Subcutaneous adipose tissue (tissue), 4 donors: ENCODE data around the gene SPNS2. TPM values are rescaled to one million over a fixed set of nuclear protein-coding genes. Genes with fewer than 3 reads are reported as not detected.

ENCODE experiments used
- total RNA-seq, 4 donors: library from RNA; depleted of rRNA; stranded (reverse); fragments of >200 nt; gene quantifications; one replicate each; pipeline ENCODE4 v1.1.0, GENCODE V29; 2016
- TF ChIP-seq, protein P1 (sequence below): fragments of 450-650 bp; IDR thresholded peaks from one replicate; pipeline ENCODE4 v1.5.1; 2016; ENCODE audit warnings: low read depth, mild to moderate bottlenecking, control low read depth, antibody characterized with exemption, moderate library complexity

SPNS2 gene
- total RNA-seq, 4 donors from 2014 or later = 3.2 to 31.8 (median 13.4) TPM

GRCh38 chr17:4465786-4466185, 32.9 kb upstream of the SPNS2 start:
- TF ChIP-seq, protein P1, sequence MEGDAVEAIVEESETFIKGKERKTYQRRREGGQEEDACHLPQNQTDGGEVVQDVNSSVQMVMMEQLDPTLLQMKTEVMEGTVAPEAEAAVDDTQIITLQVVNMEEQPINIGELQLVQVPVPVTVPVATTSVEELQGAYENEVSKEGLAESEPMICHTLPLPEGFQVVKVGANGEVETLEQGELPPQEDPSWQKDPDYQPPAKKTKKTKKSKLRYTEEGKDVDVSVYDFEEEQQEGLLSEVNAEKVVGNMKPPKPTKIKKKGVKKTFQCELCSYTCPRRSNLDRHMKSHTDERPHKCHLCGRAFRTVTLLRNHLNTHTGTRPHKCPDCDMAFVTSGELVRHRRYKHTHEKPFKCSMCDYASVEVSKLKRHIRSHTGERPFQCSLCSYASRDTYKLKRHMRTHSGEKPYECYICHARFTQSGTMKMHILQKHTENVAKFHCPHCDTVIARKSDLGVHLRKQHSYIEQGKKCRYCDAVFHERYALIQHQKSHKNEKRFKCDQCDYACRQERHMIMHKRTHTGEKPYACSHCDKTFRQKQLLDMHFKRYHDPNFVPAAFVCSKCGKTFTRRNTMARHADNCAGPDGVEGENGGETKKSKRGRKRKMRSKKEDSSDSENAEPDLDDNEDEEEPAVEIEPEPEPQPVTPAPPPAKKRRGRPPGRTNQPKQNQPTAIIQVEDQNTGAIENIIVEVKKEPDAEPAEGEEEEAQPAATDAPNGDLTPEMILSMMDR = no peak

DNA sequence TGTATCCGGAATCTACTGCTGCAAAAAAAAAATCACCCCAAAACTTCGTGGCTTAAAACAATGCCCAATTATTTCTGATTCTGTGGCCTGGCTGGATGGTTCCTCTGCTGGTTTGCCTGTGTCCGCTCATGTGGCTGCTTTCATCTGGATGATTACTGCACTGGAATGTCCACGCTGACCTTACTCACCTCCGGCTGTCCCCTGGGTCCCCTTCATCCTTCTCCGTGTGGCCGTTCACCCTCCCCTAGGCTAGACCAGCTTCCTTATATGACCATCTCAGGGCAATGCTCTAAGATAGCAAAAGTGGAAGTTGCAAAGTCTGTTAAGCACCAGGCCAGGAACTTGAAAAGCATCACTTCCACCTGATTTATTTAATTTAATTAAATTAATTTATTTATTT, 31.4 kb upstream of the SPNS2 start:
- TF ChIP-seq, protein P1 = no peak

DNA sequence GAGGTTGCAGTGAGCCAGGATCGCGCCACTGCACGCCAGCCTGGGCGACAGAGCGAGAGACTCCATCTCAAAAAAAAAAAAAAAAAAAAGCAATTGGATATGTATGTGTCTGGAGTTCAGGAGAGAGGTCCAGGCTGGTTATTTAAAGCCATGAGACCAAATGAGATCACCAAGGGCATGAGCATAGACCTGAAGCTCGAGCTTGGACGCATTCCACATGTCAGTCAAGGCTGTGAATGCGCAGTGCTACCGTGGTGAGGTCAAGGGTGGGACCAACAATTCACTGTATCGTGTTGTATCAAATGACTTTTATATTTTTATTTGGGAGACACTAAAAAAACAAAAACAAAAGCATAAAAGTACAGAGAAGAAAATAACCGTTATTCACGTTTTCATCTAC, 29.1 kb upstream of the SPNS2 start:
- TF ChIP-seq, protein P1 = no peak

DNA sequence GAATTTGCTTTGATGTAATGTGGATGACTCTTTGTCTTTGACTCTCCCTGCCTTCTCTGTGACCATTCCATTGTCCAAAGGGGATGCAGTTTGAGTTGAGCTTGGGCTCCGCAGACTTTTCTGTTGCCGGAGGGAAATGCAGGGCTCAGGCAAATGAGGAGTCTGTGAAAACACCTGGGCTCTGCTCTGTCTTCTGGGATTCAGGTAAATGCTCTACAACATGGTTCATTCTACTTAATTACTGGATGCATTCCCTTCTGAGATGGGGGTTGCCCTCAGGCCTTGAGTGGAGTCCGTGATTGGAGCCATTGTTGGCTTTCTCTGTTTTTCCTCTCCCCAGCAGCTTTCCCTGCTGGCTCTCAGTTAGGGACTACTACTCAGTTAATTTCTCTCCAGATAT, 26.4 kb upstream of the SPNS2 start:
- TF ChIP-seq, protein P1 = no peak

DNA sequence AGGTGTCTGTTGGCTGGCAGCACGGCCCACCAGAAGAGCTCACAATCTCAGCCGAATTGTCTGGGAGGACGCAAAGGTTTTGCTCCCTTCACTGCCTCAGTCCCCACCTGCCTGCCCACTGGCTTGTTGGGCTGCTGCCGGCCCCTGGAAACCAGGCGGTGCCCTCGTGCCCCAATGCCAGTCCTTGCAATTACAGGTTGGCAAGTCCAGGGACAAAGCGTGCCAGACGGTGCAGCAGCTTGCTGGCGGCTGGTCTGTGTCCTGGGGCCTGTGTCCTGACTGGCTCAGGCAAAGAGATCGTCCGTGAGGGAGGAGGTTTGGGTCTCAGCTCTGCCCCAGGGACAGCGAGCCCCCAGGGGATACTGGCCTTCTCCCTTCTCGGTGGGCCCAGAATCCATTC, 24.6 kb upstream of the SPNS2 start:
- TF ChIP-seq, protein P1 = no peak

DNA sequence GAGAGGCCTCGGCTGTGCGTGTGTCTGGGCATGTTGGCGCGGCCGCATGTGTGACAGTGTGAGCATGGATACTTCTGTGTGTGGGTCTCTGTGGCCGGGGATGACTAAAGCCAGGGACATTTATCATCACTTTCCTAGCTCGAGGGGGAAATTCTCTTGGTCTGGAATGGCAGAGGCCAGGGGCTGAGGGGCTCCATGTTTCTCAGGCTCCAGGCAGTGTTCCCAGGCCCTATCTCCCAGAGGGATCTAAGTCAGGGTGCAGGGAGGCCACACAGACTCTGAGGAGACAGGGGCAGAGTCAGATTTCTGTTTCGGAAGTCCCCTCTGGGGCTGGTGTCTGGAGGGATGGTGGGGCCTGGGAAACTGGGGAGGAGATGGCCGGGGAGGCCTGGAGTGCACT, 23.7 kb upstream of the SPNS2 start:
- TF ChIP-seq, protein P1 = no peak

DNA sequence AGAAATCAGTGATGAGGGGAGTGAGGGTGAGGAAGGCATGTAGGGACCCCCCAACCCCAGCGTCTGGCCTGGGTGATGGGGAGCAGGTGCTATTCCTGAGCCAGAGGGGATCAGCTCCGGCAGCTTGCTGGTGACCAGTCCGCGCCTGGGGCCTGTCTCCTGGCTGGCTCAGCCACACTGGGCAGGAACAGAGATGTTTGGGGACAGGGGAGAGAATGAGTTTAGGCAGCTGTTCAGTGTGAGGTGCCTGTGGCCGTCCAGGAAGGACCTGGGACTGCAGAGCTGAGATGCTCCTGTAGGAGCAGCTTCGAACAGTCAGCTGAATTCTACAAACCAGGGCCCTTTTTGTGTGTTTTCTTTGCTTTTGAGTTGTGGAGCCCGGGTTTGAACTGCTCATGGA, 23.2 kb upstream of the SPNS2 start:
- TF ChIP-seq, protein P1 = no peak
